ENCODE data around the gene SAFB2. TPM values are rescaled to one million over a fixed set of nuclear protein-coding genes. Genes with fewer than 3 reads are reported as not detected.

The SAFB2 gene
- total RNA-seq, 4 donors from 2014 or later: 58.1 to 99.8 (median 93.1) TPM

- H3K27me3 ChIP-seq: no peaks in the 10 kb centered on the region
- H3K4me3 ChIP-seq: no peak overlapping the region
- peaks cover 0 to 13% (median 0%) of the 10 kb centered on the region in 3 donors for H3K36me3 ChIP-seq
- DNase-seq (ENCODE audit: low spot score in 2 of 2): no peak
- H3K27ac ChIP-seq: no peak overlapping the region
- TF ChIP-seq CTCF (IDR thresholded peaks at IDR 0.05) (no peak), POLR2A (IDR thresholded peaks at IDR 0.05) (no peak), EP300 (IDR thresholded peaks at IDR 0.05) (no peak)
- peaks cover 0 to 37% (median 2%) of the 10 kb centered on the region in 4 donors for H3K4me1 ChIP-seq
- WGBS, 2 donors: 59 to 66% methylated on average over 1 of the region's 1 CpG
- H3K9me3 ChIP-seq: no peaks in the 10 kb centered on the region
Observed at GRCh38 chr19:5637971-5638370, 15.4 kb upstream of the SAFB2 start.

- peaks cover 0 to 57% (median 27%) of the 10 kb centered on the region in 4 donors for H3K4me1 ChIP-seq
- H3K27me3 ChIP-seq: no peaks in the 10 kb centered on the region
- H3K4me3 ChIP-seq: no peak overlapping the region
- no peak overlapping the region for H3K27ac ChIP-seq
- WGBS, 2 donors: 79 to 89% methylated on average over 6 of the region's 6 CpGs
- no peaks in the 10 kb centered on the region for H3K36me3 ChIP-seq
- TF ChIP-seq POLR2A (IDR thresholded peaks at IDR 0.05) (no peak), EP300 (IDR thresholded peaks at IDR 0.05) (no peak)
- DNase-seq (ENCODE audit: low spot score in 2 of 2): no peak
- H3K9me3 ChIP-seq: no peaks in the 10 kb centered on the region
Observed at GRCh38 chr19:5635427-5635826, 12.9 kb upstream of the SAFB2 start.

- WGBS, 2 donors: 68 to 69% methylated on average over 5 of the region's 5 CpGs
- H3K9me3 ChIP-seq: no peaks in the 10 kb centered on the region
- H3K4me3 ChIP-seq: no peak overlapping the region
- peaks cover 0 to 77% (median 43%) of the 10 kb centered on the region in 4 donors for H3K4me1 ChIP-seq
- H3K27ac ChIP-seq: peak overlapping the region in 2 of 4 donors; percentile 20 to 39
- no peak for TF ChIP-seq CTCF (IDR thresholded peaks at IDR 0.05)
- no peak for TF ChIP-seq EP300 (IDR thresholded peaks at IDR 0.05)
- TF ChIP-seq POLR2A (IDR thresholded peaks at IDR 0.05): no peak
- H3K36me3 ChIP-seq: peaks cover 0 to 22% (median 7%) of the 10 kb centered on the region in 3 donors
- no peak for DNase-seq (ENCODE audit: low spot score in 2 of 2)
- no peaks in the 10 kb centered on the region for H3K27me3 ChIP-seq
Observed at GRCh38 chr19:5632657-5633056, 10.1 kb upstream of the SAFB2 start.

- no peaks in the 10 kb centered on the region for H3K27me3 ChIP-seq
- H3K9me3 ChIP-seq: no peaks in the 10 kb centered on the region
- 67 to 82% methylated on average over 4 of the region's 4 CpGs for WGBS, 2 donors
- DNase-seq (ENCODE audit: low spot score in 2 of 2): no peak
- no peak overlapping the region for H3K4me3 ChIP-seq
- TF ChIP-seq POLR2A (IDR thresholded peaks at IDR 0.05) (no peak), CTCF (IDR thresholded peaks at IDR 0.05) (no peak), EP300 (IDR thresholded peaks at IDR 0.05) (no peak)
- H3K27ac ChIP-seq: peak overlapping the region in 3 of 4 donors; percentile 17 to 81 (median 64)
- H3K4me1 ChIP-seq: peaks cover 0 to 77% (median 46%) of the 10 kb centered on the region in 4 donors
- H3K36me3 ChIP-seq: peaks cover 0 to 26% (median 11%) of the 10 kb centered on the region in 3 donors
Observed at GRCh38 chr19:5632241-5632612, 9.7 kb upstream of the SAFB2 start.

- H3K27me3 ChIP-seq: no peaks in the 10 kb centered on the region
- no peak overlapping the region for H3K4me3 ChIP-seq
- WGBS, 2 donors: 50 to 52% methylated on average over 9 of the region's 9 CpGs
- H3K9me3 ChIP-seq: no peaks in the 10 kb centered on the region
- peak overlapping the region in 3 of 4 donors; percentile 36 to 81 (median 64) for H3K27ac ChIP-seq
- peaks cover 0 to 82% (median 49%) of the 10 kb centered on the region in 4 donors for H3K4me1 ChIP-seq
- DNase-seq (ENCODE audit: low spot score in 2 of 2): no peak
- TF ChIP-seq POLR2A (IDR thresholded peaks at IDR 0.05) (no peak), CTCF (IDR thresholded peaks at IDR 0.05) (no peak), EP300 (IDR thresholded peaks at IDR 0.05) (no peak)
- H3K36me3 ChIP-seq: peaks cover 0 to 31% (median 15%) of the 10 kb centered on the region in 3 donors
Observed at GRCh38 chr19:5631567-5632240, 9.1 kb upstream of the SAFB2 start.

Measured in tibial nerve (tissue), 4 donors.